Mesothelial cell of epicardium (in vitro differentiated cells): ENCODE data around the gene ERI2. TPM values are rescaled to one million over a fixed set of nuclear protein-coding genes. Genes with fewer than 3 reads are reported as not detected.
"Not testable (repeated sequence)": the region's sequence is repeated elsewhere in the genome, so short reads cannot be mapped to it uniquely, and the experiment has no call there.

Experiments
- DNase-seq, 2 experiments: peaks; one replicate each; pipeline ENCODE4 v3.0.0; 2021; ENCODE audit warnings: low spot score in 2 of 2; ENCODE audit not compliant: unreplicated experiment in 2 of 2
- H3K27ac Mint-ChIP-seq: 2 replicates; pipeline ENCODE4 v1.8.0; 2021; ENCODE audit warnings: mixed read lengths
- H3K27me3 Mint-ChIP-seq: 2 replicates; pipeline ENCODE4 v1.8.0; 2021; ENCODE audit warnings: low read depth, mixed read lengths
- H3K36me3 Mint-ChIP-seq: 2 replicates; pipeline ENCODE4 v1.8.0; 2021; ENCODE audit warnings: mixed read lengths
- H3K4me1 Mint-ChIP-seq: 2 replicates; pipeline ENCODE4 v1.8.0; 2021; ENCODE audit warnings: mixed read lengths
- H3K4me3 Mint-ChIP-seq: 2 replicates; pipeline ENCODE4 v1.8.0; 2021; ENCODE audit warnings: mild to moderate bottlenecking, moderate library complexity, mixed read lengths
- H3K9me3 Mint-ChIP-seq: 2 replicates; pipeline ENCODE4 v1.8.0; 2021; ENCODE audit warnings: mixed read lengths
- total RNA-seq: library from RNA; stranded (reverse); gene quantifications from 3 replicates; pipeline ENCODE4 v1.2.1, GENCODE V29; 2021
- TF ChIP-seq, protein P1 (sequence below): fragments of 200-600 bp; sonication (generic); IDR thresholded peaks from one replicate; pipeline ENCODE4 v1.5.0; 2021; ENCODE audit warnings: antibody characterized with exemption; ENCODE audit not compliant: unreplicated experiment

The ERI2 gene
- total RNA-seq, 1 donor from 2014 or later = 18.9 TPM

DNA sequence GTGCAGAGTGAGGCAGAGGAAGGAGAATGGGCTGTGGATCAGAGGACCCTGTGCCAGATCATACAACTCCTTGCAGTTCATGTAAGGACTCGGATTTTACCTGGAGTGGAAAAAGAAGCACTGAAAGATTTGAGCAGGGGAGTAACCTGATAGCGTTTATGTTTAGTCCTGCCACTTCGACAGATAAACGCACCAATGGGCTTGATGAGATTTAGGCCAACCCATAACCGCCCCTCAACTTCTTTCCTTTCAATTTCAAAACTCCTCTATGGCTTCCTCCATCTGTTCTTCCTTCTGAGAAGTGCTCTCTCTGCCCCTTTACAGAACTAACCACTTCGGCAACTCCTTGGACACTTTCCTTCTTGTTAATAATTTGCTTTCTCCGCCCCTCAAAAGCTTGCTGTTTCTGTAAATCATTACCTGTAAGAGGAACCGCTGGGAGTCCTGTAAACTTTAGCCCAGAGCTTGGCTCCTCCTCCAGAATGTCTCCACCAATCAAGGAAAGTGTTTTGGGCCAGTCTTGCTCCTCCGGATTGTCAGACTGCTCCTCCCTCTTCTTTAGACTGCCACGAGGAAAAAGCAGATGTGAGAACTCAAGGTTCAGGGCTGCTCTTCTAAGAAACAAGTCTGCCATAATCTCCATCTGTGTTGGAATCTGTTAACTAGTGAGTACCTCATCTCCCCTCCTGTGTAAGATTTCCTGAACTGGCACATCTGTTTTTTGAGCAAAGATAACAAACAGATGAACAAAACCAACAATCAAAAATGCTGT, 42.6 kb downstream of the ERI2 start, which contains the start of gene ACSM3:
ACSM3 (plus strand) TSS at position 554 of the 772 bp plus-strand sequence. CDS start 6,021 bp downstream, outside the sequence.
- Mint-ChIP-seq H3K27me3 (no peaks in the 10 kb centered on the region), H3K27ac (peak within 1 kb of the TSS; percentile 68), H3K36me3 (peaks cover 39% of the 10 kb centered on the region), H3K4me3 (peak within 1 kb of the TSS; percentile 68), H3K9me3 (peaks cover 22% of the 10 kb centered on the region), H3K4me1 (peaks cover 16% of the 10 kb centered on the region)
- DNase-seq = peak in 1 of 2 experiments; percentile 41
- TF ChIP-seq, protein P1, sequence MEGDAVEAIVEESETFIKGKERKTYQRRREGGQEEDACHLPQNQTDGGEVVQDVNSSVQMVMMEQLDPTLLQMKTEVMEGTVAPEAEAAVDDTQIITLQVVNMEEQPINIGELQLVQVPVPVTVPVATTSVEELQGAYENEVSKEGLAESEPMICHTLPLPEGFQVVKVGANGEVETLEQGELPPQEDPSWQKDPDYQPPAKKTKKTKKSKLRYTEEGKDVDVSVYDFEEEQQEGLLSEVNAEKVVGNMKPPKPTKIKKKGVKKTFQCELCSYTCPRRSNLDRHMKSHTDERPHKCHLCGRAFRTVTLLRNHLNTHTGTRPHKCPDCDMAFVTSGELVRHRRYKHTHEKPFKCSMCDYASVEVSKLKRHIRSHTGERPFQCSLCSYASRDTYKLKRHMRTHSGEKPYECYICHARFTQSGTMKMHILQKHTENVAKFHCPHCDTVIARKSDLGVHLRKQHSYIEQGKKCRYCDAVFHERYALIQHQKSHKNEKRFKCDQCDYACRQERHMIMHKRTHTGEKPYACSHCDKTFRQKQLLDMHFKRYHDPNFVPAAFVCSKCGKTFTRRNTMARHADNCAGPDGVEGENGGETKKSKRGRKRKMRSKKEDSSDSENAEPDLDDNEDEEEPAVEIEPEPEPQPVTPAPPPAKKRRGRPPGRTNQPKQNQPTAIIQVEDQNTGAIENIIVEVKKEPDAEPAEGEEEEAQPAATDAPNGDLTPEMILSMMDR = no peak

DNA sequence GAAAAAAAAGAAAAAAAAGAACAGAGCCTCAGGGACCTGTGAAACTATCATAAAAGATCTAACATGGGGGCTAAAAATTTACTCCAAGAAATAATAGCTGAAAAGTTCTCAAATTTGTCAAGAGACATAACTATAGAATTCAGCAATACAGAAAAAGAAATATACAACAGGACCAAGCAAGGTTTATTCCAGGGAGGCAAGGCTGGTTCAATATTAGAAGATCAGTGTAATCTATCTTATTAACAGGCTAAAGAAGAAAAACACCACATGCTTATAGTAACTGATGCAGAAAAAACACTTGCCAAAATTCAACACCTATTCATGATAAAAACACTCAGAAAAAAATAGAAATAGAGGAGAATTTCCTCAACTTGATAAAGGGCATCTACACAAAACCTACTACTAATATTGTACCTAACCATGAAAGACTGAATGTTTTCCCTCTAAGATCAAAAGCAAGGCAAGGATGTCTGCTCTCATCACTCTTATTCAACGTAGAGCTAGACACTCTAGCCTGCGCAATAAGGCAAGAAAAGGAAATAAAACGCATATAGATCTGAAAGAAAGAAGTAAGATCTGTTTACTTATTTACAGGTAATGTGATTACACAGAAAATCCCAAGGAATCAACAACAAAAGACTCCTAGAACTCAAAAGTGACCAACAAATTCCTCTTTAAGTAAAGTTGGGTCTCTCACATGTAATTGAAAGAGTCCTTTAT, 43.7 kb downstream of the ERI2 start:
- peaks cover 42% of the 10 kb centered on the region for H3K36me3 Mint-ChIP-seq
- no peak overlapping the region for H3K4me3 Mint-ChIP-seq
- no peak for DNase-seq
- H3K27me3 Mint-ChIP-seq = no peaks in the 10 kb centered on the region
- TF ChIP-seq, protein P1 = no peak
- peaks cover 22% of the 10 kb centered on the region for H3K9me3 Mint-ChIP-seq
- peaks cover 16% of the 10 kb centered on the region for H3K4me1 Mint-ChIP-seq
- H3K27ac Mint-ChIP-seq = no peak overlapping the region

DNA sequence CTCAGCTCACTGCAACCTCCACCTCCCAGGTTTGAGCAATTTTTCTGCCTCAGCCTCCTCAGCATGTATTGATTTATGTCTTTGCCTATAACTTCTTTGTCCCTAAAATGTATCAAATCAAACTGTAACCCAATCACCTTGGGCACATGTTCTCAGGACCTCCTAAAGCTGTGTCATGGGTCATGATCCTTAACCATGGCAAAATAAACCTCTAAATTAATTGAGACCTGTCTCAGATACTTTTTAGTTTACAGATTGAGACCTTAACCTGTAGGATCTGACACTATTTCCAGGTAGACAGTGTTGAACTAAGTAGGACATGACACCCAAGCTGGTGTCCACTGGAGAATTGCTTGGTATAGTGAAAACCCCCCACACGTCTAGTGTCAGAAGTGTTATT, 45.1 kb downstream of the ERI2 start:
- TF ChIP-seq, protein P1 = no peak
- Mint-ChIP-seq H3K9me3 (peaks cover 22% of the 10 kb centered on the region), H3K36me3 (peaks cover 42% of the 10 kb centered on the region), H3K4me3 (no peak overlapping the region), H3K4me1 (peaks cover 16% of the 10 kb centered on the region), H3K27me3 (no peaks in the 10 kb centered on the region), H3K27ac (no peak overlapping the region)
- DNase-seq = no peak

DNA sequence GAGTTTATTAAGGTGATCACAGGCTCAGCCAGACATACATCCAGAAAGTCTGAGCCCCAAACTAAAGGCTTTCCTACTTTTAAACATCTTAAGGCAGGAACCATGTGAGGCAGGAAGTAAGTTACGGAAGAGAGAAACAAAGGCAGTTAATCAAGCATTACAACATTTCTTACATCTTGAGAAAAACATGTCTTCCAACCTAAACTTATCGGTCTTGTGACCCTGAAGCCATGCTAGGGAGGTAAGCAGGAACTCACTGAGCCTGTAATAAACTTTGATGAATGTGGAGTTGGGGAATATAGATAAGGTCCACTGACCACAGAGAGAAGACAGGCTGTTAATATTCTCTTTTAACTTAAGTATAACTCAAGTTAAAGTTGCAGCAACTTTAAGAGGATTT, 45.9 kb downstream of the ERI2 start:
- peaks cover 16% of the 10 kb centered on the region for H3K4me1 Mint-ChIP-seq
- H3K27me3 Mint-ChIP-seq = no peaks in the 10 kb centered on the region
- H3K27ac Mint-ChIP-seq = peak overlapping the region; percentile 83
- DNase-seq = no peak
- H3K9me3 Mint-ChIP-seq = peaks cover 22% of the 10 kb centered on the region
- H3K36me3 Mint-ChIP-seq = peaks cover 38% of the 10 kb centered on the region
- TF ChIP-seq, protein P1 = no peak
- H3K4me3 Mint-ChIP-seq = no peak overlapping the region

DNA sequence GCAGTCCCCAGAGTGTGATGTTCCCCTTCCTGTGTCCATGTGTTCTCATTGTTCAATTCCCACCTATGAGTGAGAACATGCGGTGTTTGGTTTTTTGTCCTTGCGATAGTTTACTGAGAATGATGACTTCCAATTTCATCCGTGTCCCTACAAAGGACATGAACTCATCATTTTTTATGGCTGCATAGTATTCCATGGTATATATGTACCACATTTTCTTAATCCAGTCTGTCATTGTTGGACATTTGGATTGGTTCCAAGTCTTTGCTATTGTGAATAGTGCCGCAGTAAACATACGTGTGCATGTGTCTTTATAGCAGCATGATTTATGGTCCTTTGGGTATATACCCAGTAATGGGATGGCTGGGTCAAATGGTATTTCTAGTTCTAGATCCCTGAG, 50.5 kb downstream of the ERI2 start:
- not testable (repeated sequence) for H3K27me3 Mint-ChIP-seq, H3K27ac Mint-ChIP-seq, H3K4me1 Mint-ChIP-seq

DNA sequence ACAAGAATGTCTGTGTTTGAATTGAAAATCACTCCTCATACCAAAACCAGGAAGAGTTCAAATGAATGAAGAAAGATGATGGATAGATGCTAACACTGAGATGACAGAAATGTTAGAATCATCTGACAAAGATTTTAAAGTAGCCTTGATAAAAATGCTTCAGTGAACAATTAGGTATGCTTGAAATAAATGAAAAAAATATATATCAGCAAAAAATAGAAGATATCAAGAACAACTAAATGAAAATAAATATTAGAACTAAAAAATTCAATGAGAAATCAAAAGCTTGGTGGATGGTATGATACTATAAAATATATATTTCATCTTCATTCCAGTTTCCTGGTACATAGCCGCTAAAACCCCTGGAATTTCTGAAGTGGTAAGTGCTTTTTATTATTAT, 51.0 kb downstream of the ERI2 start:
- Mint-ChIP-seq H3K4me1 (peaks cover 3% of the 10 kb centered on the region), H3K4me3 (no peak overlapping the region), H3K36me3 (peaks cover 25% of the 10 kb centered on the region)

More for the DNA sequence above, 50.5 kb downstream of the ERI2 start:
- DNase-seq, H3K4me3 Mint-ChIP-seq, H3K9me3 Mint-ChIP-seq: not testable (repeated sequence)
- peaks cover 31% of the 10 kb centered on the region for H3K36me3 Mint-ChIP-seq

More for the DNA sequence above, 51.0 kb downstream of the ERI2 start:
- DNase-seq = no peak
- Mint-ChIP-seq H3K9me3 (no peaks in the 10 kb centered on the region), H3K27ac (no peak overlapping the region), H3K27me3 (no peaks in the 10 kb centered on the region)
- TF ChIP-seq, protein P1 = no peak
